ENCODE results near the gene HK3.

DNA sequence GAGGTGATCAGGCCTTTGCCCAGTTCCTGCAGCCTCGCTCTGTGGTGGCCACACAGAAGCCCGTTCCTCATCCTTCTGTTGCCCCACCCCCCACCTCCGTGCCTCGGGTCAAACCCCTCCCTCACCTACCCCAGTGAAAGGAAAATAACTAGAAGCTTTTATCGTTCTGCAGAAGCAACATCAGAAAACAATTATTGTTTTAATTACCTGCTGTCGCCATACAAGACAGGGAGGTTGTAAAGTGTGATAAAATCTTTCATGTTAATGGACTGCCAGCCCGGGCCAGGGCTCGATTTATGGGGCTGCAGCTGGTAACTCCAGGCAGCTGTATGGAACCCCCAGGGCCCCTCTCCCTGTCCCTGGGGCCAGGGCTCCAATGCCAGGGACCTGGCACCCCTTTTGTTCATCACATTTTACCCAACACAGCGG, 68.1 kb downstream of the HK3 start:
- TF ChIP-seq, protein P1, sequence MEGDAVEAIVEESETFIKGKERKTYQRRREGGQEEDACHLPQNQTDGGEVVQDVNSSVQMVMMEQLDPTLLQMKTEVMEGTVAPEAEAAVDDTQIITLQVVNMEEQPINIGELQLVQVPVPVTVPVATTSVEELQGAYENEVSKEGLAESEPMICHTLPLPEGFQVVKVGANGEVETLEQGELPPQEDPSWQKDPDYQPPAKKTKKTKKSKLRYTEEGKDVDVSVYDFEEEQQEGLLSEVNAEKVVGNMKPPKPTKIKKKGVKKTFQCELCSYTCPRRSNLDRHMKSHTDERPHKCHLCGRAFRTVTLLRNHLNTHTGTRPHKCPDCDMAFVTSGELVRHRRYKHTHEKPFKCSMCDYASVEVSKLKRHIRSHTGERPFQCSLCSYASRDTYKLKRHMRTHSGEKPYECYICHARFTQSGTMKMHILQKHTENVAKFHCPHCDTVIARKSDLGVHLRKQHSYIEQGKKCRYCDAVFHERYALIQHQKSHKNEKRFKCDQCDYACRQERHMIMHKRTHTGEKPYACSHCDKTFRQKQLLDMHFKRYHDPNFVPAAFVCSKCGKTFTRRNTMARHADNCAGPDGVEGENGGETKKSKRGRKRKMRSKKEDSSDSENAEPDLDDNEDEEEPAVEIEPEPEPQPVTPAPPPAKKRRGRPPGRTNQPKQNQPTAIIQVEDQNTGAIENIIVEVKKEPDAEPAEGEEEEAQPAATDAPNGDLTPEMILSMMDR (conservative IDR thresholded peaks at IDR 0.05 in 1 of 2, IDR thresholded peaks at IDR 0.05 in 1 of 2; ENCODE audit: extremely low read depth in 1 of 2, insufficient read depth in 1 of 2, low read depth in 1 of 2, low read length in 2 of 2), result no peak
- no peak for TF ChIP-seq EZH2 (IDR thresholded peaks at IDR 0.05; ENCODE audit: borderline replicate concordance, low read length)

Measured in mammary epithelial cell (primary cell).